Left forelimb (tissue), 1 donor: ENCODE measurements around the gene DUSP14.

Source experiments
- DNase-seq: peaks from one replicate; pipeline ENCODE4 v3.0.0-alpha.2; 2018; ENCODE audit warnings: low spot score

The DUSP14 gene

DNA sequence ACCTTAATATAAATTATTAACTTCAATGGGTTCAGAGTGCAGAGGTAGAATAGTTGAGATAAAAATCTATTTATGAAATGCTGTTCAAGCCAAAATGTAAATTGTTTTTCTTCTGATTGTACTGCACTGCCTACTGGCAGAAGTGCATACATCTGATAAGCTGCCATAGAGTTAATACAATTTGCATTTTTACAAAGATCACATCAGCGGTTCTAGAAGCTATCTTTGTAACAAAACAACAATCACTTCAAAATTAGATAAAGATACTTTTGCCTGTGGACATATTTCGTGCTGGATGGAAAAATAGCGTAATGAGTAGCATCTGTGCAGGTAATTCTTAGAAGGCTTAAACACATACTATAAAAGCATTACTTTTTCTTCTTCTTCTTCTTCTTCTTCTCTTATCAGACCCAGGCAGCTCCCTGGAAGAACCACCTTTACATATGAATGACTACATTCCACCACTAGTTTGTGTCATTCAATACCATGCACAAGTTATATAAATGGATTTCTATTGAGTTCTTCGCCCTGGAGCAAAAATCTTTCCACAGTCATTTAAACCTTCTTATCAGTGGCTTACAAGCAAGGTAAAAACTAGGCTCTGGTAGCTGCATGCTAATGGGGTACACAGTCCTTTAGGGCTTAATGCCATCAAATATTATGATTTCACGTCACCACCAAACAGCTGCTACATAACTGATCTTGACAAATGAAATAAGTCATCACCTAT is 72.5 kb downstream of the DUSP14 start:
- DNase-seq: no peak
